NCI-H2227 (cell line): ENCODE results near the gene FGF6.
"Not testable (repeated sequence)": the region's sequence is repeated elsewhere in the genome, so short reads cannot be mapped to it uniquely, and the experiment has no call there.

Experiments used
- DNase-seq: peaks from one replicate; lab custom pipeline; 2025; ENCODE audit not compliant: unreplicated experiment; lab: John Stamatoyannopoulos, UW

FGF6 gene

GRCh38 chr12:4445156-4446101, at the start of gene FGF6:
FGF6 (minus strand) TSS chr12:4445815; CDS start chr12:4445570, 245 bp downstream.
- DNase-seq, result no peak

- no peak for DNase-seq
Observed at GRCh38 chr12:4490973-4491372, 45.4 kb upstream of the FGF6 start.

- DNase-seq, result no peak
Observed at GRCh38 chr12:4489556-4489955, 43.9 kb upstream of the FGF6 start.

- DNase-seq, result no peak
Observed at GRCh38 chr12:4486980-4487379, 41.4 kb upstream of the FGF6 start.

- DNase-seq, result no peak
Observed at GRCh38 chr12:4486049-4486699, 40.6 kb upstream of the FGF6 start.

- no peak for DNase-seq
Observed at GRCh38 chr12:4483885-4484823, 38.5 kb upstream of the FGF6 start.

GRCh38 chr12:4482936-4483335, 37.3 kb upstream of the FGF6 start:
- DNase-seq, result no peak

- DNase-seq, result no peak
Observed at GRCh38 chr12:4478933-4479332, 33.3 kb upstream of the FGF6 start.

- DNase-seq, result no peak
Observed at GRCh38 chr12:4477129-4477528, 31.5 kb upstream of the FGF6 start.

- DNase-seq, result no peak
Observed at GRCh38 chr12:4472046-4472445, 26.4 kb upstream of the FGF6 start.

GRCh38 chr12:4471256-4471655, 25.6 kb upstream of the FGF6 start:
- DNase-seq, result no peak

- DNase-seq, result no peak
Observed at GRCh38 chr12:4468994-4469393, 23.4 kb upstream of the FGF6 start.

- no peak for DNase-seq
Observed at GRCh38 chr12:4460761-4461160, 15.1 kb upstream of the FGF6 start.

- not testable (repeated sequence) for DNase-seq
Observed at GRCh38 chr12:4455849-4456248, 10.2 kb upstream of the FGF6 start.

GRCh38 chr12:4454315-4454860, 8.8 kb upstream of the FGF6 start:
- no peak for DNase-seq

- DNase-seq, result no peak
Observed at GRCh38 chr12:4451694-4452093, 6.1 kb upstream of the FGF6 start.

GRCh38 chr12:4450551-4451112, 5.0 kb upstream of the FGF6 start:
- no peak for DNase-seq

- no peak for DNase-seq
Observed at GRCh38 chr12:4449851-4450221, 4.2 kb upstream of the FGF6 start.

GRCh38 chr12:4448943-4449850, 3.6 kb upstream of the FGF6 start:
- DNase-seq, result no peak
